CD4-positive, alpha-beta T cell treated with Interleukin-4 for 1 hour (primary cell): Measurements from ENCODE around the gene TBX5.

Source experiments
- DNase-seq, 2 donors: peaks; one replicate each; pipeline ENCODE4 v3.0.0-alpha.2; 2020 to 2022

TBX5 gene

DNA sequence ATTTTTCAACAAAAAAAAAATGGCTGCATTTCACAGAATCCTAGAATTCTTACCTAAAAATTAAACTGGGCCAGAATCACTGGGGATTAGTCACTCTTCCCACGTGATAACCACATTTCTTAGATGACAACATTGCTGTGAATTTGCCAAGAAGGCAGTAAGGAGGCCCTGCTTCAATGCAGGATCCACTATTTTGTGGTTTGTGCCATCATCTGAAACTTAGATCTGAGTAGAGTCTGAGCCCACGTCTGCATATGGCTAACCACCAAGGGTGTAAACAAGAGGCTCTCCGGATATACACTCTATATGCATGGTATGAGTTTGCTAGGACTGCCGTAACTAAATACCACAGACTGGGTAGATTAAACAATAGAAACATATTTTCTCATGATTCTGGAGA lies 24.4 kb upstream of the TBX5 start:
- DNase-seq = no peak

DNA sequence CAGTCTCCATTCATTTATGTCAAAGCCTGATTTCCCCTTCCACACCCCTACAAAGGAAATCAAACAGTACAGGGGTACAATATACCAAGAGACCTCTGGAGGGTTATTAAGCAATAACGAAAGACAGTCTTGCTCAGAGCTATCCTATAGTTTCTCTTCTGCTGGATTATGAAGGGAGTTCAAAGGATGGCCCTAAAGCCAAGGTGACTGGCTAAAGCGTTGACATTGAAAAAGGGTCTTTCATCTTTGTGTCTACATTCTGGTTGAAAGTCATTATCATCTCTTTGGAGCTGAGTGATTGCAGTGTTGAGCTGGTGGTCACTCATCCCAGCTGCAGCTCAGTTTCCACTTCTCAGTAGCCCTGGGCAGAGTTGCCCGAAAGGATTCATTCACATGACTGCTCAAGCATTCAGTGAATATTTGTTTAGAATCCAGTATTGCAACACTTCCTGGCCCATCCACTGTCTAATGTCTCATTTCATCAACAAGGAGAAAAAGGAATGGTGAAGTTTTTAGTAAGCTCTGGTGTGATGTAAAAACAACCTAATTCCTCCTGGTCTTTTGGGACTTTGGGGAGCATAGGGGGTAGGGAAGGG lies 19.2 kb upstream of the TBX5 start:
- no peak for DNase-seq

DNA sequence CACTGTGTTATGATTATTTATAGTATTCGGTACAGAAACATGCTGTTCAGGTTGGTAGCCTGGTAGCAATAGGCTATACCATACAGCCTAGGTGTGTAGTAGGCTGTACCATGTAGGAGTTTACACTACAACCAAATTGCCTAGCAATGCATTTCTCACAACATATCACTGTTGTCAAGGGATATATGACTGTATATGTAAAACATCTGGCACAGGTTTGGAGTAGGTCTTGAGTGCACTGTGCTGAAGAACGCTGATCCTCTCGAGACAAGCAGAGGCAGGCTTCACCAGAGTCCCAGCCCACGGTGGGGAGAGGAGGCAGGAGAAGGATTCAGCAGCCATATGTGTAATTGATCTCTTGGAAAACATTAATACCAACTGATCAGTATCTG lies 15.0 kb upstream of the TBX5 start:
- DNase-seq = no peak

DNA sequence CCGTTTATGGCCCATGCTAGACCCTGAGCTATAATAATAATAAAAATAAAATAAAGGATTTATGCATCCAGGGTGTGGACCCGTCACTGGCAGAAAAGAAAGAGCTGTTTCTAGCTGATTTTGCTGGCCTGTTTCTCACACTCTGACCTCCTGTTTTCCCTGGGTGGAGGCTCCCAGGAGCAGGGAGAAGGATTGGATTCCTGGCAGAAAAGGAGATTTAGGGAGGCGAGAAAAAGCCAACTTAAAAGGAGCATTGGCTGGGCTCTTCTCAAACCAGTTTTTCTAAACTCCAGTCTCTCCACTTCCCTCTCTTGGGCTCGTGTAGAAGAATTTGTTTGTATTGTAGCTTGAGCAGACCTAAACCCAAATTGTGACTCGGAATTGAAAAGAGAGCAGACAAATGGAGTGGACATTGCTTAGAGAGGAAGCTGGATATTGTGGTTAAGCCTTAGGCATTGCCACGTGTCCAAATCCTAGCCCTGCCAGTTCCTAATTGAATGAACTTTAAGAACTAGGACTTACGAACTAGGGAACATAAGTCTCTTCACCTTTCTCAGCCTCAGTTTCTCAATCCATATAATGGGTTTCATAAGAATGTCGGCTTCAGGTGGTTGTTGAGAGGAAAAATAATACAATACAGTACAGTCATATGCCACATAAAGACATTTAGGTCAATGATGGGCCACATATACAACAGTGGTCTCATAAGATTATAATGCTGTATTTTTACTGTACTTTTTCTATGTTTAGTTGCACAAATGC lies 14.4 kb upstream of the TBX5 start:
- no peak for DNase-seq

DNA sequence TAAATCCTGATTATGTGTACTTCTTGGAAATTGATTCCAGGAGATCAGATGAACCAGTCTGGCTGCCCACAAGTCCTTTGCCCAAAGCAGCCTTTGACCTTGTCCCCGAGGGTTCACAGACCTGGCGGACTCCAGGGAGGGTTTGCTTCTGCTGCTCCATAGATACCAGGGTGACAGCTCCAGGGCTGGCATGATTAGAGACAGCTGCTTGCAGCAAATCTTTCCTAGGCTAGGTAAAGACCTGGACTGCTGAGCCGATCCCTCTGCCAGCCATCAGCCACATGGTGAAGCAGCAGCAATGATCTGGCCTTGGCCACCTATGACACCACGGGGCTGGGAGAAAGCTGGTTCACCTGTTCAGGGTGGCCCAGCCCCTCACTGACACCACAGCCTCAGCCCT lies 10.1 kb upstream of the TBX5 start:
- no peak for DNase-seq

DNA sequence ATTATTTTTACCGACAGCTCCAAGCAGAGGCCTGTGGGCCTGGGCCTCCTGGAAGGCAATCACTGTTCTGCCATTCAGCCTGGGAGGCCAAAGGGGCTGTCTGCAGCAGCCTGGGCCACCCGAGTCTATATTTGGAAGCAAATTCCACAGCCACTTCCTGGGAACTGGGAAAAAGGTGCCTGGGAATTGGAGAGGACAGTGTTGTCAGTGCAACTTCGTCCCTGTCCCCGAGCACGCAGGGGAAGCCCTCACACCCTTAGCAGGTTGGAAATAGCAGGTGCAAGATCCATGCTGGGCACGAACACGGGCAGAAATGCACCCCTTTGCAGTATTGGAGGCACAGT lies 9.6 kb upstream of the TBX5 start:
- DNase-seq = no peak

DNA sequence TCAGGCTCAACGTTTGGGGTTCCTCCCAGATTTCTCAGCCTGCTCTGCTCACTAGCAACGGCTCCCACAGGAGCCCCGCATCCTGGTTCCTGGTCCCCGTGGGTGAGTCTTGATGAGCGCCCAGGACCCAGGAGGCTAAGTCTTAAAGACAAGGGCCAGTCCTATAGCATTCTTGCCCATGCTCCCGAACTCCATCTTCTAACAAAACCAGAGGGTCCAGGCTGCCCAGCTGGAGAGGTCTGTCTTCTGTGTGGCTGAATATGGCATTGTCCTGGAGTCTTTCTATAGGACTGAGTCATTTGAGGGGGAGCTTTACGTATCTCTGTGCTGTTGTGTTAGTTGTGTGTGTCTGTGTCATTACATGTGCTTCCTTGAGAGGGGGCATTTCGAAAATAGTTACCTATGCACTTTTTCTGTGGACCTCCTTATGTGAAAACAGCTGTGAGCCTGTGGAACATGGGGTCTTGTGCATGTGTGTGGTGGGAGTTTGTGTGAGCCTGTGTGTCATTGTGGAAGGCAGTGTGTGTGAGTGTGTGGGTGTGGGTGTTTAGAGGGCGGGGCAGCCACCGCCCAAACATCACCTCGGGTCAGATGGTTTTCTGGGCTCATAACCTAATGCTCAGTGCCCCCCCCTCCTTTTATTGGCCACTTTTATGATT lies 9.1 kb upstream of the TBX5 start:
- DNase-seq = no peak

DNA sequence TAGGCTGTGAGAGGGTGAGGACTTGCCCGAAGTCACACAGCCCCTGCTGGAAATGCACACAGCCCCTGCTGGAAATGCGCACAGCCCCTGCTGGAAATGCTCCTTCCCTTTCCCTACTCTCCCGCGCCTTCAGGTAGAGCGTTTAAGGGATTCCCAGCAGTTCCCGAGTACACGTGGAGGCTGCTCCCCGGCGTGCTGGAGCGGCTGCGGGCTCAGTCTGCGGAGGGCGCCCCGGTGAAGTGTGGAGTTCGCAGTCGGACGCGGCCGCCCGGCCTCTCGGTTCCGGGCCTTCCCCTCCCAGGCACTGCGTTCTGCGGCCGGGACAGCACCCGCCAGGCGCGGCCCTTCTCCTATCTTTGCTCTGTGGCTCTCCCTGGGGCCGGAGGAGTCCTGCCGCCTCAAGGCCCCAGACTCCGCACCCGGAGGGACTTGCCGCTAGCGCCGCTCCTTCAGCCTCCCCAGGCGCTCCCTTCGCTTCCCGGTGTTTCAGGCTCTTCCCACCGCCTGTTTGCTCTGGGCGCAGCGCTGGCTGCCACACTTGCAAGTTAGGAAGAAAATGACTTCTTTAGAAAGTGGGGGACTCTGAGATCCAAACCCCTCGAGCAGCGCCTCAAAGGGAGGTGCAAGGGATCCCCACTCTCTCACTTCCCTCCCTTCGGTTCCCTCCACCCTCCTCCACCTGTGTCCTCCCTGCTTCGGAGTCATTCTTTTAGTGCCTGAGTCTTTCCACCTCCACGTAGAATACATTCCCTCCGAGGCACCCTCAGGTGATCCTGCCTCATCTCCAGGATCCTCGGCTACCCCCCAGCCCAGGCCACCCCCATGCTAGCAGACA lies 8.3 kb upstream of the TBX5 start:
- DNase-seq = no peak

DNA sequence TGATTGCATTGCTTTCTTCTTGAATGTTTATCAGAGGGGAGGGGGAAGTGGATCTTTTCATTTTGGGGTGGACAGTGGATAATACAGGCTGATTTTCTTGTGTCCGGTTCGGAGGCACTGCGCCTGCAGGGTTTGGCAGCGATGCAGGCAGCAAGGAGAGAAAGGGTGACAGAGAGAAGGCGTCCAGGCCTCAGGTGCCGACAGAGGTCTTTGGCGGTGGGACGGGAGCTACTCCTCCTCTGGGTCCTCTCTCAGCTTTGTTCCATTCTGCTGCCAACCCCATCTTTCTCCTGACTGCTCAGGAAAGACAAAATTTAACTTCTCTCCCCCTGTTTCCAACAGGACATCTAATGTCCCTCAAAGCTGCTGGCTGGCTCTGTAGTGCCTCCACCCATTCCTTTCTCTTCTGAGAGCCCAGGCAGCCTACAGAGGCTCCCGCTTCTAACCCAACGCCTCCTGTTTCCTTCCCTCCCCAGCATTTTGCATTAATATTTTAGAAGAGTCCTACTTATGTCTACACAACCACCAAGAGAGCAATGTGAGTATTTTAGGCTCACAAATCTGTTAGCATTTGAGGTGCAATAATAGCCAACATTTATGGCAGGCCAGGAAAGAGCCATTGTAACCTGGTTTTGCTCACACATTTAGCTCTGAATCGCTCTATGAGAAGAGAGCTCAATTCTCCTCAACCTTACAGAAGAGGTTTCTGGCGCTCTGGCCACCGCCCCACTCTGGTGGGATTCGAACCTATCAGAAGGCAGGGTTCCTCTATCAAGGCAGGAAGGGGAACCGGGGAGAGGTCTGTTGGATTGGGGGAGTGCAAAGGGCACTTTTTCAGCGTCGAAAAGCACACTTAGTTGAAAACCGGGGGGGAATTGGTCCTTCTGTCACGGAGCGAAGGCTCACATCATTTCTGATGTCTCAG lies 7.1 kb upstream of the TBX5 start:
- DNase-seq = no peak

DNA sequence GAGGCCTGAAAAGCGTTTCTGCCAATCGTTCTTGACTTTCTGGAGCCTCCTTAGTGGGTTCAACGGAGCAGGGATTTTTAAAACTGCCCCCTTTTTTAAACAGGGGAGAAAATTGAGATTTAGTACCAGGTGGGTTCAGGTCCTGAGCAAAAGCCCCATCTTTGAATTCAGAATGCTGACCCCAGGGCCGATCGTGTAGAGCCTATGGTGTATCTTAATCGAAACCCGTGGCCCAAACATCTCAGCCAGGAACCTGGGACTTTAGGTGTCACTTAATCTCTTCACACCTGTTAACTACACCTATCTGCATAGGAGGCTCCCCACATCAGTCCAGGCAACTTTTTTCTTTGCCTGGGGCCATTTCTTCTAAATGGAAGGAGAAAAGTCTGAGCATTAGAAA lies 6.4 kb upstream of the TBX5 start:
- DNase-seq = no peak

DNA sequence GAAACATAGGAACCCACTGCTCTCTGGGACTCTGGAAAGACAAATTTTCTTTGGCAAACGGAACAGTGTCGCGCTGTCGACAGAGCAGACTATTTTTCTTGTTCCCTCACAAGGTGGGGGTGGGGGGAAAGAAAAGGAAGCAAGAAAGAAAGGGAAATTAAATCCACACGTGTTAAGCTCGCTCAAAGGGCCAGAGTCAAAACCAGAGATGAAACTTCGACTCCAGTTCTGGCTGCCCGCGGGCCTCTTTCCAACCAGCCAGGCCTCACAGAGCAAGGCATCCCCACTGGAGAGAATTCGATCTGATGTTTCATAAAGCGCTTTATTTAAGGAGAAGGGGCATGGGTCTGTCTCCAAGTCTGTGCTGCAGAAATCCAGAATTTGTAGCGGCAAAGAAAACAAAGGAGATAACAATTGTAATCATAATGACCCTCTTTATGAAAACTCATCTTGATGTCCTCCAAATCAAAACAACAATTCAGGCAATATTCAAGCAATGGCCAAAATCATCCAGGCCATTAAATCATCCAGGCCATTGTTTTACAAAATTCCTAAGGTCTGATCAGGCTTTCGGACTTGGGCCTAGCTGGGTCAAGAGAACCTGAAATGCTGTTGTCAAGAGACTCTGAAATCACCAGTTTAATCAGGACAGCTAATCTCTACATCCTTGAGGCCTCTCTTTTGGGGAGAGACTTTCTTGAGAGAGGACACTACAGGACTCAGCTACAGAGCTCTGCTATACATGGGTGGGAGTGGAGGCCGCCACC lies 5.3 kb upstream of the TBX5 start:
- no peak for DNase-seq

DNA sequence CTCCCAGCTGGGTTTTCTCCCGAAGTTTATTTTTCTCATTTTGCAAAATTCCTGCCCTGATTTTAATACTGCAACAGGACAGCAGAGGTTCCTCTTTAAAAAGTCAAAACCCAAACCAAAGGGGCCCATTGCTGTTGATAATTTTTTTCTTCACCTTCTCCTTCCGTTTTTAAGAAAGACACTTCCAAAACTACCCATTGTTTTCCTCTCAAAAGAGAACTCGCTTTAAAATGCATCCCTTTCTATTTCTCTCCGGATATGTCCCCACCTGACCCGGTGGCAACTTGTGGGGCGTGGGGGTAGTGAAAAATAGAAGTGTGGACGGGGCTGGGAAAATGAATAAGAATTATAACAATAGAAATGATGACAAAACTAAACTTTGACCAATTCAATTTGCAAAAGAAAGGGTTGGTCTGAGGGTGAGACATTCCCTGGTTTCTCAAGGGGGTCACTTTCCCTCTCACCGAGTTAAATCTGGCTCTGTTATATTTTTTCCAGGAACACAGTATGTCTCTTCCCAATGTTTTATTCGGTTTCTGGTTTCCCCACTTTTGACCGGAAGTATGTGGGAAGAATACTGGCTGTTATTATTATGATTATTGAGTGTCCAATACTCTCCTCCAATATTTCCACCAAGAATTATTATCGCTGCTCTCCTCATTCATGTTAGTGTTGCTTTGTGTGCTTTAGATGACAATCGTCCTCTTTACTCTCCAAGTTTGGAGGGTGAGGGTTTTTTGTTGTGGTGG lies 4.1 kb upstream of the TBX5 start:
- no peak for DNase-seq

DNA sequence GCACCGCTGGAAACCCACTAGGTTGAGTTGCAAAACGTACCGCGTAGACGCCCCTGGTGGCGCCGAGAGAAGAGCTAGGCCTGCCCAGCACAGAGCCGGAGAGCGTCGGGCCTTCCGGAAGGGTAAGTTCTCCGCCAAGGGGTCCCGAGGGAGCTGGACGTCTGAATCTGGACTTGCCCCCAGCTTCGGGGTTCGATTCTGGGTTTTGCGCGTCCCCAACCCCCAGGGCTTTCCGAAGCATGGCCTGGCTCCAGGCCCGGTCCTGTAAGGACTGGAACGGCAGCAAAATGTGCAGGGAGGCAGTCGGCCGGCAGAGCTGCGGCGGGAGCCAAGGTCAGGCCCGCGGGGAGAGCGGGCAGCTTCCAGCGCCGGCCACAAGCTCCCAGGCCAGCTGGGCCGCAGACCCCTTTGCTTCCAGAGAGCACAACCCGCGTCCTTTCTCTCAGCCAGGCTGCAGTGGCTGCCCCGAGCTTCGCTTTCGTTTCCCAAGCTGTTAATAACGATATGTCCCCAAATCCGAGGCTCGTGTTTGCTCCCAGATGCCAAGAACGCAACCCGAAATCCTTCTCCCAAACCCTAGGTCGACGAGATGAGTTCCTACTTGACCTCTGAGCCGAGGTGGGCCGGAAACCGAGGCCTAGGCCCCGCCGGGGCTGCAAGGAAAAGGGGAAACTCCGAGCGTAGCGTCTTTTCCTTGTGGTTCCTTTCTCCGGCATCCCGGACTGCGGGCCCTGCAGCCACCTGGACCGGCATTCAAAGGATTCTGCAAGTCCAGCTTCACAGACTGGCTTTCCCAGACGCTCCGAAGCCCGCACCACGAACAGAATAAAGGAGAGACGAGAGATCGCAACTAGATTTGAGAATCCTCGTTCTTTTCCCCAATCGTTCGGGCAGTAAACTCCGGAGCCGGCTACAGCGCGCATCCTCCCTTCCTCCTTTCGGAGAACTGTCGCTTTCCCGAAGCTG lies 3.2 kb upstream of the TBX5 start:
- DNase-seq = no peak

DNA sequence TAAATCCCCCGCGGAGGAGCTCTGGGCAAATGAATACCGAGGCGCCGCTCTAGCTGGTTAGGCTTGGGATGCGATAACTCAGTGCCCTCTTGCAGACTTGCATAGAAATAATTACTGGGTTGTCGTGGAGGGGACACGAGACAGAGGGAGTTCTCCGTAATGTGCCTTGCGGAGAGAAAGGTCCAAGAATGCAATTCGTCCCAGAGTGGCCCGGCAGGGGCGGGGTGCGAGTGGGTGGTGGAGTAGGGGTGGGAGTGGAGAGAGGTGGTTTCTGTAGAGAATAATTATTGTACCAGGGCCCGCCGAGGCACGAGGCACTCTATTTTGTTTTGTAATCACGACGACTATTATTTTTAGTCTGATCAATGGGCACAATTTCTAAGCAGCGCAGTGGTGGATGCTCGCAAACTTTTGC lies 2.5 kb upstream of the TBX5 start:
- DNase-seq = no peak

DNA sequence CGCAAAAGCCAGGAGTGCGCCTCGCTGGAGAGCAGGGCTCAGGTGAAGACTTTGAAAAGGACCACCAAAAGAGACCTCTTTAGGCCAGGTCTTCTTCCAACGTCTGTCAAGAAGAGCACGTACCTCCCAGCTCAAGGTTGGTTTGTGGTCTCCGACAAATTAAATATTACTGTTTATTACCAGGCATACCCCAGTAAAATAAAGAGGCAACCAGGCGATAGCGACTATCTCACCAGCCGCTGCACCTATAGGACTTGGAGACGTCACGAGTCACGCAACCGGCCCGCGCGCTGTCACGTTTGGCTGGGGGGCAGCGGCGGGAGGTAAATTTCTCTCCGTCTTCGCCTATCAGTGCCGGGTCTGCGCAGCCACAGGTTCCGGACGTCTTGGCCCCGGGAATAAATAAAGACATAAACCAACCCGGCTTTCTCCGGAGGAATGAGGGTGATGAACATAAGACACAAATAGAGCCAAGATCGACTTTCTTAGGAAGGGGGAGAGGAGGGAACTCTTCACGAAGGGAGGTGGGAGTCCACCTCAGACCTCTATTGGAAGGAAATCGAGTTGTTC lies 2.0 kb upstream of the TBX5 start:
- DNase-seq = no peak

DNA sequence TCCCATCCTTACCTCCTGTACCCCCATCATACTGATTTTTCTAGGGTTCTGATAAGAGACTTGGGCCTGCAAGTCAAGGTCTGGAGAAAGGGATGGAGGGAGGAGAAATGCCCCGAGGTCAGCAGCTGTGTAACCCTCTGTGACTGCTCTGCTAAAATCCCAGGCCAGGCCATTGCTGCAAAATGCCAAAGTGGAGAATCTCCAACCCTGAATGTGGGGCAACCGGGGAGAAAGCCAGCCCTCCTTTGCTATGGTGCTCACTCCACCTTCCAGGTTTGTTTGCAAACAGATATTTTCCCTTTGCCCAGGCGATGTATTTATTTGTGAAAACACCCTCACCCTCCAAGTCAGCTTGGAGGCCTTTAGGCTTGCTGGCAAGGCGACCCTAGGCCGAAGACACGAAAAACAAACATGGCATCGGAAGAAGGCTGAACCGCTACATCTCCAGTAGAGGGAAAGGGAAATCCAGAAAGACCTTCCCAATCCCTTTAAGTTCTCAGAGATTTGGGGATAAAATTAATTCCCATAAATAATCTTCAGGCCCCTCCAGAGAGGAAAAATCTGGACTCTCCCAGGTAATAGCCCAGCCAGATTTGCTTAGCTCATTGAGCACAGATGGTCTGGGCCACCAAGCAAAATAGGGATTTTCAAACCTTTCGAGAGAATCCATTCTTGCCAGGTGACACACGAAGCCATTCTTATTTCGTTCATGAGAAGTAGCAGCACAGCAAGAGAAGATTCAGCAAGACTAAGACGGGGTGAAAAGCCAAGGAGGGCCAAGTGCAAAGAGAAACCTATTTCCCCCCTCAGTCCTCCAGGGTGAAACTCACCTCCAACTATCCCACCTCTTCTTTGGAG lies 1.3 kb upstream of the TBX5 start:
- no peak for DNase-seq

DNA sequence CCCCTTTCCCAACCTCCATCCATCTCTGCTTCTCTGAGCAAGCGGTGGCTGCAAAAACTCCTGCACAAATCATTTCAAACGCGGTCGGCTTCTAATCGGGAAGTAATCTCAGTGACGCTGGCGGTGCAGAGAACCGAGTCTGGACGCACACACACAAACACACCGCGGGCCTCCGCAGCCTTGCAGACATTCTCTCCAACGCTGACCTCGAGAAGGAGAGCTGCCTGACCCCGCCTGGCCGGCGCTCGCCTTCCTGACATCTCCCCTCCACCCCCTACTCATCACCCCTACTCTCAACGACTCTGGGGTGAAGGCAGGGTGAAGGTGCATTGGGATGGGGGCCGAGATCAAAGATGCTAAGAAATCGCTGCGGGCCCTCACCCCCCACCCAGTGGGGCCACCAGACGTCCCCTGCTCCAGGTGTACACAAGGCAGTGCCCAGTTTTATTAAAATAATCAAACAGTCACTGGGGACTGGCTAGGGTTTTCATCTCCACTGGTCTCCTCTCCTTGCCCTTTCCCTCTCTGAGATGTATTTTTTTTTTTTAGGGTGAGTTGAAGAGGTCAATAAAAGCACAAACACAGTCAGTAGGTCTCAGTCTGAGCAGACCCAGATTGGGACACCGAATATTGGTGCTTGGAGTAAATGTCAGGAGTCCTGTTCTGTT lies 506 bp upstream of the TBX5 start:
- DNase-seq = no peak
